OCI-LY3 (cell line): ENCODE data around the gene CNOT10.

Experiments used
- H2AFZ ChIP-seq: fragments of 200-600, 300-600 bp; shearing (Covaris generic); 2 replicates; pipeline ENCODE4 v1.6.0; 2014; ENCODE audit warnings: antibody characterized with exemption, low read depth, low read length
- H3K27ac ChIP-seq: fragments of 200-600, 300-600 bp; sonication (generic); 2 replicates; pipeline ENCODE4 v1.5.1; 2014; ENCODE audit warnings: mild to moderate bottlenecking, low read length, moderate library complexity, mixed read lengths
- H3K27me3 ChIP-seq: fragments of 200-600, 300-600 bp; sonication (generic); 2 replicates; pipeline ENCODE4 v1.6.1; 2014; ENCODE audit warnings: low read depth, low read length, mixed read lengths
- H3K36me3 ChIP-seq: fragments of 200-600, 300-600 bp; sonication (generic); replicated peaks from 2 replicates; pipeline ENCODE3; 2014; ENCODE audit warnings: low read depth, low read length, mixed read lengths
- H3K4me1 ChIP-seq: fragments of 300-600, 200-600 bp; sonication (generic); 2 replicates; pipeline ENCODE4 v1.6.1; 2014; ENCODE audit warnings: low read length, mixed read lengths
- H3K4me2 ChIP-seq: fragments of 200-600, 300-600 bp; sonication (generic); 2 replicates; pipeline ENCODE4 v1.6.1; 2014; ENCODE audit warnings: low read length, mixed read lengths
- H3K4me3 ChIP-seq: fragments of 300-600, 200-600 bp; sonication (generic); 2 replicates; pipeline ENCODE4 v1.5.1; 2014; ENCODE audit warnings: antibody characterized with exemption, mild to moderate bottlenecking, low read length, moderate library complexity
- H3K79me2 ChIP-seq: fragments of 300-600, 200-600 bp; shearing (Covaris generic); 2 replicates; pipeline ENCODE4 v1.6.1; 2014; ENCODE audit warnings: mild to moderate bottlenecking, low read length, mixed read lengths
- H3K9ac ChIP-seq: fragments of 300-600, 200-600 bp; shearing (Covaris generic); 2 replicates; pipeline ENCODE4 v1.6.0; 2014; ENCODE audit warnings: mild to moderate bottlenecking, low read length, moderate library complexity
- H3K9me3 ChIP-seq: fragments of 200-600, 300-600 bp; shearing (Covaris generic); 2 replicates; pipeline ENCODE4 v1.6.1; 2014; ENCODE audit warnings: low read length, mixed read lengths; ENCODE audit not compliant: insufficient read depth
- H4K20me1 ChIP-seq: fragments of 200-600, 300-600 bp; sonication (generic); 2 replicates; pipeline ENCODE4 v1.6.1; 2016; ENCODE audit warnings: low read length, mixed read lengths; ENCODE audit not compliant: insufficient read depth
- EZH2phosphoT487 ChIP-seq: fragments of 200-600 bp; shearing (Covaris generic); IDR thresholded peaks from 2 replicates; pipeline ENCODE4 v1.6.1; 2018; ENCODE audit warnings: antibody characterized with exemption, mixed run types, low read depth
- TF ChIP-seq, protein P1 (sequence below): fragments of 200-600, 300-600 bp; sonication (generic); IDR thresholded peaks from 2 replicates; pipeline ENCODE4 v1.5.1; 2014; ENCODE audit warnings: antibody characterized with exemption, low read length, low read depth

CNOT10 gene

DNA sequence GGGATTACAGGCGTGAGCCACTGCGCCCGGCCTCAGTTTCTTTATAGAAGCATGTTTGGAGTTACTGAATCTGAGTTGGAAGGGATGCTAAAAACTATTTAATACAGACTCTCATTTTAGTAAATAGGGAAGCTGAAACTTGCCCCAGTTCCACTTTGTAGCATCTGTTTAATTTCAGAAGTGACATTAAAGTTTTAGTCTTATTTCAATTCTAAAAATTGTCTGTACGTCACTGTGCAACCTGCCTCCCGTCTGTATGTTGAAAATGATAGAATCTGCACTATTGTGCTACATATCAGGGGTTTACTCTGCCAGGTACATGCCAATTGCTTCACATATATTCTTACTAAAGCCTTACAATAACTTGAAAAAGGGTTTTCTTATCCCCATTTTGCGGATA is 15.3 kb downstream of the CNOT10 start:
- peak overlapping the region; percentile 47 for H3K27ac ChIP-seq
- H3K4me2 ChIP-seq: peak overlapping the region; percentile 46
- peaks cover 14% of the 10 kb centered on the region for H3K36me3 ChIP-seq
- peak overlapping the region; percentile 19 for H3K4me3 ChIP-seq
- no peaks in the 10 kb centered on the region for H3K9me3 ChIP-seq
- H4K20me1 ChIP-seq: peaks cover 5% of the 10 kb centered on the region; the same call in 1 of the 2 replicates
- H3K4me1 ChIP-seq: peaks cover 32% of the 10 kb centered on the region
- no peak for TF ChIP-seq EZH2phosphoT487
- TF ChIP-seq, protein P1, sequence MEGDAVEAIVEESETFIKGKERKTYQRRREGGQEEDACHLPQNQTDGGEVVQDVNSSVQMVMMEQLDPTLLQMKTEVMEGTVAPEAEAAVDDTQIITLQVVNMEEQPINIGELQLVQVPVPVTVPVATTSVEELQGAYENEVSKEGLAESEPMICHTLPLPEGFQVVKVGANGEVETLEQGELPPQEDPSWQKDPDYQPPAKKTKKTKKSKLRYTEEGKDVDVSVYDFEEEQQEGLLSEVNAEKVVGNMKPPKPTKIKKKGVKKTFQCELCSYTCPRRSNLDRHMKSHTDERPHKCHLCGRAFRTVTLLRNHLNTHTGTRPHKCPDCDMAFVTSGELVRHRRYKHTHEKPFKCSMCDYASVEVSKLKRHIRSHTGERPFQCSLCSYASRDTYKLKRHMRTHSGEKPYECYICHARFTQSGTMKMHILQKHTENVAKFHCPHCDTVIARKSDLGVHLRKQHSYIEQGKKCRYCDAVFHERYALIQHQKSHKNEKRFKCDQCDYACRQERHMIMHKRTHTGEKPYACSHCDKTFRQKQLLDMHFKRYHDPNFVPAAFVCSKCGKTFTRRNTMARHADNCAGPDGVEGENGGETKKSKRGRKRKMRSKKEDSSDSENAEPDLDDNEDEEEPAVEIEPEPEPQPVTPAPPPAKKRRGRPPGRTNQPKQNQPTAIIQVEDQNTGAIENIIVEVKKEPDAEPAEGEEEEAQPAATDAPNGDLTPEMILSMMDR: no peak
- H3K79me2 ChIP-seq: peaks cover 56% of the 10 kb centered on the region
- H3K27me3 ChIP-seq: no peaks in the 10 kb centered on the region
- H3K9ac ChIP-seq: 0 out of 2 replicates have a peak overlapping the region, but pooled peaks have one; percentile 2
- H2AFZ ChIP-seq: no peak overlapping the region

GRCh38 chr3:32703491-32703972 is 18.5 kb downstream of the CNOT10 start:
- Histone ChIP-seq H4K20me1 (no peaks in the 10 kb centered on the region; the same call in none of the 2 replicates), H3K36me3 (peaks cover 25% of the 10 kb centered on the region), H3K27ac (no peak overlapping the region), H2AFZ (no peak overlapping the region), H3K4me1 (peaks cover 30% of the 10 kb centered on the region), H3K9ac (no peak overlapping the region), H3K4me3 (no peak overlapping the region), H3K27me3 (no peaks in the 10 kb centered on the region), H3K79me2 (peaks cover 41% of the 10 kb centered on the region), H3K4me2 (peak overlapping the region; percentile 33; the same call in 1 of the 2 replicates), H3K9me3 (no peaks in the 10 kb centered on the region)
- TF ChIP-seq EZH2phosphoT487: no peak
- TF ChIP-seq, protein P1: no peak

DNA sequence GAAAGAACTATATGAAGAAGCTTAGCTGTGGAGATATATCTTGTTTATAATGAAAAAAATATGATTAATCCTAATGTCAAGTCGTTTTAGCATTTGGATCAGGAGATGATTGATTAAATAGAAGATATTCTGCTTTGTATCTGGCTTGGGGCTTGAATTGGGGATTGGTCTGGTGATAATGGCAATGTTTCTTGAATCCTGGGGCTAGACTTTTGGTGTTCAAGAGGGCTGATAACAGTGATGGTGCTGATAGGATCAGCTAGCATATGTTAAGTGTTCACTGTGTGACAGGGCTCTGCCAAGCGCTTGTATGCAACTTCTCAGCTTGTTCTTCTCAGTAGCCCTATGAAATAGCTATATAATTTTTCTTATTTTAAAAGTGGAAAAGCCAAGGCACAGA is 20.2 kb downstream of the CNOT10 start:
- Histone ChIP-seq H3K27me3 (no peaks in the 10 kb centered on the region), H3K36me3 (peaks cover 27% of the 10 kb centered on the region), H3K4me2 (no peak overlapping the region), H3K9ac (no peak overlapping the region), H3K4me3 (no peak overlapping the region), H3K4me1 (peaks cover 26% of the 10 kb centered on the region), H3K79me2 (peaks cover 28% of the 10 kb centered on the region), H3K27ac (no peak overlapping the region), H3K9me3 (no peaks in the 10 kb centered on the region), H4K20me1 (no peaks in the 10 kb centered on the region; the same call in 1 of the 2 replicates), H2AFZ (no peak overlapping the region)
- TF ChIP-seq EZH2phosphoT487: no peak
- TF ChIP-seq, protein P1: no peak

DNA sequence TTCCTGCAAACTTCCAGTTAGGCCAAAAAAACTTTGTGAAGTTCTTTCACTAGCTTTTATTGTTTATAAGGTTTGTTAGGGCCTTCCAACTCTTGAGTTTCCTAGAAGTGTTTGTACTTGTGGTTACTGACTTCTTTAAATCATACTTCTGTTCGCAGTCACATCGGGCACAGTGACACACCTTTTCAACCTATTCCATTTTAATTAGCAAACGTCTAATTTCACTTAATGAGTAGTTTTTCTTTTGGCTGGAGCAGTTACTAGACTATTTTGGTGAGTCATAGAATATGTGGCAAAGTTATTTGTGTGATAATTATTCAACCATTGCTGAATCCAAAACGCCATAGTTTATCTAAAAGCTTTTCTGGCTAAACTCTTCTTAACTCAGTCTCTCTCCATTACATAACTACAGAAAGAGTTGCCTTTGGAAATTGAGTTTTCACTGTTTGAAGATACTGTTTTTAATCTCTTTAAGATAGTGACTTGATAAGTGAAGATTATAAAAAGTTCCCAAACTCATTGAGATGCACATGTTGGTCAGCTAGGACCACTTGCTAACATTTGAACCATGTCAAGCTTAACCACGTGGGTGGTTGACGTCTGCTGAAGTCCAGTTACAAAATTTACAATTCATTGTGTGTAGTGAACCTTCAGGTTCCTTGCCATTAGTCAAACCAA is 21.5 kb downstream of the CNOT10 start:
- Histone ChIP-seq H3K4me1 (peaks cover 15% of the 10 kb centered on the region), H3K4me2 (no peak overlapping the region), H3K9me3 (no peaks in the 10 kb centered on the region), H2AFZ (no peak overlapping the region), H4K20me1 (no peaks in the 10 kb centered on the region; the same call in 1 of the 2 replicates), H3K79me2 (peaks cover 18% of the 10 kb centered on the region), H3K27me3 (no peaks in the 10 kb centered on the region), H3K4me3 (no peak overlapping the region), H3K36me3 (peaks cover 37% of the 10 kb centered on the region), H3K27ac (no peak overlapping the region), H3K9ac (no peak overlapping the region)
- TF ChIP-seq, protein P1: no peak
- no peak for TF ChIP-seq EZH2phosphoT487
